ENCODE measurements around the gene GLIPR1L1.
"Not testable (repeated sequence)": the region's sequence is repeated elsewhere in the genome, so short reads cannot be mapped to it uniquely, and the experiment has no call there.

The GLIPR1L1 gene, protein sequence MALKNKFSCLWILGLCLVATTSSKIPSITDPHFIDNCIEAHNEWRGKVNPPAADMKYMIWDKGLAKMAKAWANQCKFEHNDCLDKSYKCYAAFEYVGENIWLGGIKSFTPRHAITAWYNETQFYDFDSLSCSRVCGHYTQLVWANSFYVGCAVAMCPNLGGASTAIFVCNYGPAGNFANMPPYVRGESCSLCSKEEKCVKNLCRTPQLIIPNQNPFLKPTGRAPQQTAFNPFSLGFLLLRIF

DNA sequence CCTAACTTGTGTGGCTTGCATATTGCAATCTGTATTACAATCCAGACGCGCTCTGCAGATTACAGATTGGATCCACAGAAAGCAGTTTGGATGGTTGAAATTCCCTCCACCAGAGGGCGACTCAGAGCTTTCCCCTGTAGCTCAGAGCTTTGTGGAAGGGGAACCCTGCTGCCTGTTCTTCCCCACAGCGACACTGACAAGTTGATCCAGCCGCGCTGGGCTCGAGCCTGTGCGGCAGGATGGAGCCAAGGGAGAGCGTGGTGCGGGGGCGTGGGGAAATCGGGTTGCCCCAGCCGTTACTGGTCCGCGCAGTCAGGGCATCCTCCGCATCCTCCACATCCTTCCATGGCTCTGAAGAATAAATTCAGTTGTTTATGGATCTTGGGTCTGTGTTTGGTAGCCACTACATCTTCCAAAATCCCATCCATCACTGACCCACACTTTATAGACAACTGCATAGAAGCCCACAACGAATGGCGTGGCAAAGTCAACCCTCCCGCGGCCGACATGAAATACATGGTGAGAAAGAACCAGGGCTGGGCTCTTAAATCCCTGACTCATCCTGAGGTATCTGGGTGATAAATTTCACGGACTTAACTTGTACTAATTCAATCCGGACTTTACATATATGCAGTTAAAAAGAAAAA, at the start of gene GLIPR1L1:
GLIPR1L1 (plus strand) TSS at position 287 of the 647 bp plus-strand sequence; CDS start at position 346, 59 bp downstream.
- DNase-seq = peak; percentile 98

DNA sequence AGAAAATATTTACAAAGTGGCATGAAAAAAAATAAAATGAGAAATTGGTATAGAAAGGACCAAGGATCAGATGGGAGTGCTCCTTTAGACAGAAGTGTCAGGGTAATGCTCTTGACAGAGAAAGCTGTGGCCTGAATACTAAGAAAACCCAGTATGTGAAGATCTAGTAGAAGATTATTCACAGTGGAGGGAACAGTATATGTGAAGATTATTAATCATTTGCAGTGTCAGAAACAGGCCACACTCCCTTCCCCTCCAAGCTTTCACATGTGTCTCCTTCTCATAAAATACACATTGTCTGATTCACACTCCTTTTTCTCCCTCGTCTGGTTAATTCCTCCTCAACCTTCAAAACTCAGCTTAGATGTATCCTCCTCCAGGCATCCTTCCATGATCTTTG, 45.6 kb upstream of the GLIPR1L1 start:
- no peak for DNase-seq

DNA sequence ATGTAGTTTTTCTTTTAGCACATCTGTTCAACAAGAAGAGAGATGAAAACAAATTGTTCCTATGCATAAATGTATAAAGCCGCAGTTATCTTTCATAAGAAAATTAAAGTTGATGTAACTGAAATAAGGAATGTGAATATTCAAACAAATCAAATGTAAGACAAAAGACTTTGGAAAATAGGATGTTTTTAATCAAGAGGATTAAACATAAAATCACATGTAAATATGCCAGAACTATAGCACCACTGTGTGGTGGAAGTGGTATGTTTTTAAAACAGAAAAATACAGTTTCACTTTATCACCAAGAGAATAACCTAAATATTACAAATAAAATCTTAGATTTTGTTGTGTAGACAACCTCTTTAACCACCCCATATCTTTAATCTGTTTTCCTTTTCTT, 44.7 kb upstream of the GLIPR1L1 start:
- no peak for DNase-seq

DNA sequence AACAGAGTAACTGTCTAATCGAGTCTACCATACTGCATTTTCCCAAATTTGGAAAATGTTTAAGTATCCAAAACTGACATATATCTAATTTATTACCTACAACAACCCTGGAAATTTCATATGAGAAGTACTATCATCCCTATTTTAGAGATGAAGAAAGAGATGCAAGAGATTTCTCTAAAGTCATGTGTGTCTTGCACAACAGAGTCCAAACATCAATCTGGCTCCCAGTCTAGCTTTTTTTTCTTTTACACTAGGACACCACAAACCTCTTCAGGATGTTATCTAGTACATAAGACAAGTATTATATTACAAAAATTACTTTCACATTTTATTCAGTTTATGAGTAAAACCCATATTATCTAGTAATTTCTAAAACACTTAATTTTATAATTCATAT, 43.5 kb upstream of the GLIPR1L1 start:
- DNase-seq = no peak

DNA sequence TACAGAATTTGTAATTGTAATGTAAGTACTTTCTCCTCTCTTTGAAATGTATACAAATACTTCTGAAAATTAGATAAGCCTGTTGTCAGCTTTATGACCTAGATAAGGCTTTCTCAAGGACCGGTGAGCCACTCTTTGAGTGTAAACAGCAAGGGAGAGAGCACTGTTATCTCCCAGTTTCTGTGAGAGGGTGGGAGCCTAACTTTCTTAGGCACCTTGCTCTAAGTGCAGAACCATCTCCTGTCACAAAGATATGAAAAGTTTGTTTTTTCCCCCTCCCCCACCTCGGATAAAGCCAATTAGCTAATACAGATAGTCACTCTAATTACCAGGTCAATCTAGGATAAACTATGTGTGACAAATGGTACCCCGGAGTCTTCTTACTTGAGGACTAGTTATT, 40.1 kb upstream of the GLIPR1L1 start:
- no peak for DNase-seq

DNA sequence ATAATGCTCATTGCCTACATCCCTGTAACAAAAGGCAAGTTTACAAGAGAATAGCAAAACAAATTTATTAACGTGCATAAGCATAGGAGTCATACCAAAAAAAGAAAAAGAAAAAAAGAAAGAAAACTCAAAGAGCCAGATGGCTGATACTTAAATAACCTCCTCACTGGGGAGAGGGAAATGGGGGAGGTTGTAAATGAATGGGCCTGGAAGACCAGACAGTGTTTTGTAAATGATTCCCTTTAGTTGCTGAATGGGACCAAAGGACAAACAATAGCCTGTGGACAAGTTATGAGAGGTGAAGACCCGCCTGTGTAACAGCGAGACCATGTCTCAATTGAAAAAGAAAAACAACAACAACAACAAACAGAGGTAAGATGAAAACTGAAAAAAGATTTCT, 39.7 kb upstream of the GLIPR1L1 start:
- DNase-seq = no peak

DNA sequence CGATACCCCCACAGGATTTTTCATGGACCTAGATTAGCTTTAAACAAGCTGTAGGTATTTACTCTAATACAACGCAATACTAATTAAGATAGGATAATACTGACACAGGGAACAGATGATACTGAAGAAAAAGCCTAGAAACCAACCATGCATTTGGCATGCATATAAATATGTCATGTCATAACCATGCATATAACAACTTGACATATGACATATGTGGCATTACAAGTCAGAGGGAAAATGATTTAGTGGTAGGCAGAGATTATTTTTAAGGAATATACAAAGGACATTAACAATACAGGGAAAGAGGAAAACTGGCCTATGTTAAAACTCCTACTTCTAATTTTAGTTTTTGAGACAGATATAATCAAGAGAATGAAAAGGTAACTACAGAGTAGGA, 32.2 kb upstream of the GLIPR1L1 start:
- no peak for DNase-seq

DNA sequence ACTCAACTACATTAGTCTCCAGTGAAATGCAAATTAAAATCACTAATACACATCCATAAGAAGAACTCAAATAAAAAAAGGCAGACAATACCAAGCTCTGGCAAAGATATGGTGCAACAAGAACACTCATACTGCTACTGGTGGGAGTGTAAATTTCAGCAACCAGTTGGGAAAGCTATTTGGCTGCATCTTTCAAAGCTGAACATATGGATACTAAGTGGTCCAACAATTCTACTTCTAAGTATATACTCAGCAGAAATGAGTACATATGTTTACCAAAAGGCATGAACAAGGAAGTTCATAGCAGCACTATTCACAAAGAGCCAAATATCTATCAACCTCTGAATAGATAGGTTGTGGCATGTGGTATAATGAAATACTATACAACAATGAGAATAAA, 31.7 kb upstream of the GLIPR1L1 start:
- no peak for DNase-seq

DNA sequence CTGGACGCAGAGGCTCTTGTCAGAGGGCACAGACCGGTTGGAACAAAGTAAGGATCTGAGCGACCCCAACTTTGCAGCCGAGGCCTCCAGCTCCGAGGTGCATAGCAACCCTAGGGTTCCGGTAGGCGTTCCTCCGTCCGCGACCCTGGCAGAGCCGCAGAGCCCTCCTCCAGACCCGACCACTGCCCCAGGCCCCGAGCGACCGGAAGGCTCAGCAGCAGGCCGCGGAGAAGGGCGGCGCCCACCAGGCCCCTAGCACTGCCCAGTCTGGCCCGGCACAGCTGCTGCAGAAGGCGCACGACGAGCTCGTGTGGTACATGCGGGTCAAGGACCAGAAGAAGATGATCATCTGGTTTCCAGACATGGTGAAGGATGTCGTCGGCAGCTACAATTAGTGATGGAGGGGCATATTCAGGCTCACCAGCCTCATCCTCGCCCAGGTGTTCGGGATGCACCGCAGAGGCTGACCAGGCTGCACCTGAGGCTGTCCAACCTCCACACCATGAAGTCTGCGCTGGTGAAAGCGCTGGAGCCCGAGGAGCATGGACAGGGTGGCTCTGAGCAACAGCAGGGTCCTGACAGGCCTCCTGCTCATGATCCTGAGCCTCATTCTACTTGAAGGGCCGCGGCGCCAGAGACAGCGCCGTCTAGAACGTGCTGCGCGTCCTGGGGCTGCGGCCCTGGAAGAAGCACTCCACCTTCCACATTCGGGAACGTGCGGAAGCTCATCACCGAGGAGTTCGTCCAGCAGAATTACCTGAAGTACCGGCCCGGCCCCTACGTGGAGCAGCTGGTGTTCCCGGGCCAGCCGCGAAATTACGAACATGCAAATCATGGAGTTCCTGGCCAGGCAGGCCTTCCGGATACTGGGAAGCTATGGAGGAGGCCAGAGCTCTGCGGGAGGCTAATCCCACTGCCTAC, 28.8 kb upstream of the GLIPR1L1 start:
- DNase-seq = no peak

DNA sequence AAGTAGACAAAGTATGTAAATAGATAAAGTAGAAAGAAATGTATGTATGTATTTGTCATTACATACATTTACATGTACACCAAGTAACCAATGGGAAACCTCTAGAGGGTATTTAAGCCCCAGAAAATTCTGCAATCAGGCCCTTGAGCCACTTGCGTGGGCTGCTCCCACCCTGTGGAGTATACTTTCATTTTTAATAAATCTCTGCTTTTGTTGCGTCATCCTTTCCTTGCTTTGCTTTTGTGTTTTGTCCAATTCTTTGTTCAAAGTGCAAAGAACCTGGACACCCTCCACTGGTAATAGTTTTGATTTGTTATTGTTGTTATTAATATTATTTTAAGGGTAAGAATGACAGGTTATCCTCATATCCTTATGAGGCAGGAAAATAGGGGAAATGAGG, 26.2 kb upstream of the GLIPR1L1 start:
- no peak for DNase-seq

DNA sequence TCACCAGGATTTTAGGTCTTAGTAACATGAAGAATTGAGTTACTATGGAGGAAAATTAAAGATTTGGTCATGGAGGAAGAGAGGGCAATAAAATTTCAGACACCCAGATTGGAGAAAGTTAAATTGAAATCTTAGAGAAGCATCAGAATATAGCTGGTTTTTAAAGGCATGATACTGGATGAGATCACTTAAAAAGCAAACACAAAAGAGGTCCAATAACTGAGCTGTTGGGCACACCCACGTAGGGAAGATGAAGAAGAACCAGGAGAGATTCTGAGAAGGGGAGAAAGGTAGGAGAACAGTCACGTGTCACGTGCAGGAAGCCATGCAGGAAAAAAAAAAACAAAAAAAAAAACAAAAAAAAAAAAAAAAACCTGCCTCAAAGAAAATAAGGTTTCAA, 23.1 kb upstream of the GLIPR1L1 start:
- DNase-seq = no peak

DNA sequence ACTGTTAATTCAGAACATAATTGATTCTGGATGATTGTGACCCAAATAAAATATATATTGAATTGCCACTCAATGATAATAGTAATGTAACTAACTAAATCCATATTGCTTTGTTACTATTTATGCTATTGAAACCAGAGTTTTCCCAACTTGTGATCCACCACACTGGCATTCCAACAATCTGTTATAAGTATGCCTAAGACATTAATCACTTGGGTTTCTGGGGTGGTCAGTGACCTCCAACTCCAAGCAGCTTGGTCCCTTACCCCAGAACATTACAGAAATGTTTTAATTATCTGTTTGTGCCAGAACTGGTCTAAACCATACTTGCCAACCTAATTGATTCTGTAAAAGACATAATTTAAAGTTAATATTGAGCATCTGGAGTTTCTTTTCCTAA, 19.0 kb upstream of the GLIPR1L1 start:
- no peak for DNase-seq

DNA sequence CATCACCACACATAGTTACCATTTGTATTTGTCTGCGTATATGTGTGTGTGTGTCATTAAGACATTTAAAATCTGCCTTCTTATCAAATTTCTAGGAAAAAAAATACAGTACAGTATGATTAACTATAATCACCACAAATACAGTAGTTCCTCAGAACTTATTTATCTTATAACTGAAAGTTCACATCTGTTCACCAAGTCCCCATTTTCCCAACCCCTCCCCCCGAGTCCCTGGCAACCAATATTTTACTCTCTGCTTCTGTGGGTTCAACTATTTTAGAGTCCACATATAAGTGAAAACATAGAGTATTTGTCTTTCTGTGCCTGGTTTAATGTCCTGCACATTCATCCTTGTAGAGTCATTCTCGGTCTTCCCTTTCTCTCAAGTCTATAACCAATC, 16.7 kb upstream of the GLIPR1L1 start:
- DNase-seq = no peak

DNA sequence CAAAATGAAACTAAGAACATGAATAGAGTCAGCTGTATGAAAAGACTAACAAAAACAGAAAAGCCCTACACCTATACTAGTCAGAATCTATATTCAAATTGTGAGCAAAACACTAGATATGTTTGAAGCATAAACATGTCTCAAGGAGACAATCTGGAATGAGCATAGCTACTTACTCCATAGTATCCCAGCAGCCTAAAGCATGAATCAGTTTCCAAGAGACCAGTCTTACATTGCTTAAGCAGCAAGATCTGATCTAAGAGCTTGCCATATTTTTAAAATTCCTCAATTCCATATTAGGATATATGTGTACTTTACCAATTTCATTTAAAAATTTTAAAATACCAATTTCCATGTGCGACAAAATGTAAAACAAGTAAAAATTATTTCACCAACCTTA, 12.0 kb upstream of the GLIPR1L1 start:
- DNase-seq = no peak

DNA sequence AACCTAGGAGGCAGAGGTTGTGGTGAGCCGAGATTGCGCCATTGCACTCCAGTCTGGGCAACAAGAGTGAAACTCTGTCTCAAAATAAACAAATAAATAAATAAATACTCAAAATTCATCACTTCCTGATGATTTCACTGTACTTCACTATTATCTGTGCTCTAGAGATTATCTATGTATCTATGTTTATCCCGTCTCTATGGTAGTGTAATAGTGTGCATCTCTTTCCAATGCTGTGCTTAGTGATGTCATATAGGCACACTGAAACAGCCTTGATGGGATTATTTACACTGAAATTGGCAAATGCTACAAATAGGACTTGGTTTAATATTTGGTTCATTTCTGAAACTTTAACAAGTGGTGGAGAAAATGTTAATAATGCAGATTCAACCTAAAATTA, 10.8 kb upstream of the GLIPR1L1 start:
- DNase-seq = no peak

DNA sequence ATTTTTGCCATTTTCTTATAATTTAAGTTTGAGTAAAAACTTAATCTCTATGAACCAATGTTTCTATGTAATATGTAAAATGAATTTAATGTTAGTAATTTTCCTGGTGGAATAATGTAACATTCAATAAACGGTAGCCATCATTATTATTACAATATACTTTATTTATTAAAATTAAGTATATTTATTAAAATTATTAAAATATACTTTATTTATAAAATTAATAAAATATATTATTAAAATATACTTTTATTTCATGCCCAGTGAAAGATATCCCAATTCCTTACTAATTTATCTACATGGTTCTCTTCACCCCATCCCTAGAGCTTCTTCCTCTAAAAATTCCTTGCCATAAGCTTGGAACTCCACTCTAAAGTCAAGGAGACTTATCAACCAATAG, 6.8 kb upstream of the GLIPR1L1 start:
- no peak for DNase-seq

DNA sequence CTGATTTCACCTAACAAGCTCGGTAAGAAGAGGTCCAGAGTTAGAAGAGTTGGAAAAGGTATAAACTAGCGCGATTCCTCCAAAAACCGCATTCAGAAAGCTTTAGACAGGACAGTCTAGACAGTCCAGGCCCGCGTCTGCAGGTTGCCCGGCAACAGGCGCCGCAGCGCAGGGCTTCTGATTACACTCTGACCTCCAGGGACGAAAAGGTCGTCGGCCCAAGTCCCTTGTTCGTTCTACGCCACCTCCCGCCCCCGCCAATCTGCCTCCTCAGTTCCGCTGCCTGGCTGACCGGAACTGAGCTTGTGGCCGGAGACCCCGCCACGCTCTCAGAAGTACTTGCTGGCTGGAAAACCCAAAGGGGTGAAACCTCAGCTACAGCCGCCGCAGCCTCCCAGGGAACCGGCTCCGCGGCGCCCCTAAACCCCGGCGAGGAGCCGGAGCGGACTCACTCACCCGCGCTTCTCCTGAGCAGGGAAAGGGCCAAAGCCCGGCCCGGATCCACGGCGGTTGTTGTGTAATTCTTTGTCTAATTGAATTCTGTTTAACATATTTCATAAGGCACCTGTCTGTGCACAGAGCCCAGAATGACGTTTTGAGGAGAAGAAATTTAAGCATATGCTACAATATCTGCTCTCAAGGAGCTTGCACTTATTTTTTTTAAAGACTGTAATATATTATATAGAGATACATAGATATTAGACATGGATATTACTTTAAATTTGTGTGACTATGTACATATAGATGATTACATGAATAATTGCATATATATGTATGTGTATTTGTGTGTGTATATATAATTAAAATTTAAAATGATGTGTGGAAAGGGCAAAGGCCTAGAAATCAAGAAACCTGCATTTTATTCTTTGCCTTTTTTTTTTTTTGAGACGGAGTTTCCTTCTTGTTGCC, 4.3 kb upstream of the GLIPR1L1 start, which contains the start of gene CAPS2:
CAPS2 (minus strand) TSS at position 407 of the 909 bp plus-strand sequence. CDS start 3,826 bp downstream, outside the sequence.
- DNase-seq = peak; percentile 97

DNA sequence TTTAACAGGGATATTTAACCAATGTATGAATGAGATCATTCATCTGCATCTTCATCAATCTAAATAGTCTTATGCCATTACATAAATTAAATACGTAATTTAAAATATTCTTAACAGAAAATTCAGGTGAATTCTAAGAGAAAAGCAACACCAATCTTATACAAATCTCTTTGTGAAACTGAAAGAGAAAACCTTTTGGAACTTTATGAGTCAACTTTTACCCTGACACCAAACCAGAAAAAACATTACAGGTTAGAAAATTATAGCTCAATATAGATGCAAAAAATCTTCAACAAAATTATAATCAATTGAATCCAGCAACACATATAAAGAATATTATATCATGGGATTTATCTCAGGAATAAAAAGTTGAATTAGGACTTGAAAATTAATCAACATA, 3.4 kb downstream of the GLIPR1L1 start:
- DNase-seq = no peak

DNA sequence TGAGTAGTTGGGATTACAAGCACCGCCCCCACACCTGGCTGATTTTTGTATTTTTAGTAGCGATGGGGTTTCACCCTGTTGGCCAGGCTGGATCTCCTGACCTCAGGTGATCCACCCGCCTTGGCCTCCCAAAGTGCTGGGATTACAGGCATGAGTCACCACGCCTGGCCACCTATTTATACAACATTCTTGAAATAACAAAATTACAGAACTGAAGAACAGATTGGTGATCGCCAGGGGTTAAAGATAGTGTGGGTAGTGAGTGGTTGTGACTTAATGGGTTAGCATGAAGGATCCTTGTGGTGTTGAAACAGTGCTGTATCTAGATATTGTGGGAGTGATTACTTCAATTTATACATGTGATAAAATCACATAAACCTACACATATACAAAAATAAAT, 7.4 kb downstream of the GLIPR1L1 start:
- peak; percentile 65 for DNase-seq

DNA sequence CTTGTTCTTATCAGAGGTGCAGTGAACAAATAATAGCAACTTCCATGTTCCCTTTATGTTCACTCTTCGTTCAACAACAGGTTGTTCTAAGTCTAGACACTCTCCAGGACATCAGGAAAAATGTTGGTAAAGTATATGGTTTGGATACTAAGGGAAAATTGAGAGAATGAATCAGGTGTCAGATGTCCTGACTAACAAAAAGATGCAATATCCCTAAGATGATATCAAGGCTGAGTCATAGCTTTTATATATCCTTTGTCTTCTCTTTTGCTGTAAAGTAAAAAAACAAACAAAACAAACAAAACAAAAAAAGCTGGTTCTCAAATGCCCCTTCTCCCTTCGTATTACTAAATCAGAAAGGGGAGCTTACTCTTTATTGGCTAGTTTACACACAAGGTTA, 11.1 kb downstream of the GLIPR1L1 start:
- DNase-seq = no peak

DNA sequence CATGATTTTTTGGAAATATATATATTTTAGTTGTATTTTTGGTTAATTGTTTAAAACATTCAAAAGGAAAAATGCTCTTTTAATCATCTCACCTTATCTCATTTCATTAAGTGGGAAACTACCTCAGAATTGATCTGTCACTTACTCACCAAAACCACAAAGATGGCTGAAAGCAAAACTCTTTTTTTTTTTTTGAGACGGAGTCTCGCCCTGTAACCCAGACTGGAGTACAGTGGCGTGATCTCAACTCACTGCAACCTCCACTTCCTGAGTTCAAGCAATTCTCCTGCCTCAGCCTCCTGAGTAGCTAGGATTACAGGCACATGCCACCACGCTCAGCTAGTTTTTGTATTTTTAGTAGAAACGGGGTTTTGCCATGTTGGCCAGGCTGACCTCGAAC, 11.7 kb downstream of the GLIPR1L1 start:
- DNase-seq = not testable (repeated sequence)

DNA sequence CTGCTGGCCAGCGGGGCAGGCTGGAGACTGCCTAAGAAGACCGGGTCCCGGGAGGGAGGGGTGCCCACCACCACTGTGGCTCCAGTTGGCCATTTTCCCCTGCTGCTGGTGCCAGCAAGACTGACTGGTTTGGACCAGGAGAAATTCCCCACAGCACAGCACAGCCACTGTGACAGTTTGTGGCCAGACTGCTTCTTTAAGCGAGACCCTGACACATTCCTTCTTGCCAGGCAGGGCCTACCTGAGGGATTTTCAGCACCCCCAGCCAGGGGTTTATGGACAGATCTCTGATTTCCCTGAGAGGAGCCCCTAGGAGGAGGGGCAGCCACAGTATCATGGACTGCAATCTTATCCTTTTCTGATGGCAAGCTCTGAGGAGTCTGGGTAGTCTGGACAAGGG, 15.5 kb downstream of the GLIPR1L1 start:
- peak; percentile 64 for DNase-seq

DNA sequence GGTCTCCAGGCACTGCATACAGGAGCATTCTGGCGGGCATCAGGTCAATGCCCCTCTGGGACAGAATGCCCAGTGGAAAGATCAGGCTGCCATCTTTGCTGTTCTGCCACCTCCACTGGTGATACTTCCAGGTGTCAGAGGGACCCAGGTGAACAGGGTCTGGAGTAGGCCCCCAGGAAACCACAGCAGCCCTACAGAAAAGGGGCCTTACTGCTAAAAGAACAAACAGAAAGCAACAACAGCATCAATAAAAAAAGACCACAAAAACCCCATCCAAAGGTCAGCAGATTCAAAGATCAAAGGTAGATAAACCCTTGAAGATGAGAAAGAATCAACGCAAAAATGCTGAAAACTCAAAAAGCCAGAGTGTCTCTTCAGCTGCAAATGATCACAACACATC, 15.9 kb downstream of the GLIPR1L1 start:
- DNase-seq = no peak
